GM23248 (cell line): ENCODE measurements around the gene SLC6A19. TPM values are rescaled to one million over a fixed set of nuclear protein-coding genes. Genes with fewer than 3 reads are reported as not detected.

Experiments used
- DNase-seq: peaks from one replicate; pipeline ENCODE4 v3.0.0-alpha.2; 2015
- H2AFZ ChIP-seq: fragments of 200-600 bp; sonication (generic); 2 replicates; pipeline ENCODE4 v1.6.1; 2016; ENCODE audit warnings: antibody characterized with exemption
- H3F3A ChIP-seq: fragments of 200-600 bp; sonication (generic); 2 replicates; pipeline ENCODE4 v1.6.1; 2016; ENCODE audit warnings: mild to moderate bottlenecking, antibody characterized with exemption, mixed run types; ENCODE audit not compliant: insufficient read depth
- H3K27ac ChIP-seq: fragments of 200-600 bp; sonication (generic); 2 replicates; pipeline ENCODE4 v1.5.1; 2016; ENCODE audit warnings: mild to moderate bottlenecking
- H3K27me3 ChIP-seq: fragments of 200-600 bp; sonication (generic); replicated peaks from 2 replicates; pipeline ENCODE4 v1.6.1; 2016; ENCODE audit warnings: mild to moderate bottlenecking; ENCODE audit not compliant: insufficient read depth
- H3K36me3 ChIP-seq: fragments of 200-600 bp; sonication (generic); 2 replicates; pipeline ENCODE4 v1.6.1; 2016; ENCODE audit warnings: low read depth, mild to moderate bottlenecking
- H3K4me1 ChIP-seq: fragments of 200-600 bp; sonication (generic); 2 replicates; pipeline ENCODE4 v1.6.1; 2016; ENCODE audit warnings: mild to moderate bottlenecking; ENCODE audit not compliant: insufficient read depth
- H3K4me2 ChIP-seq: fragments of 200-600 bp; sonication (generic); one replicate; pipeline ENCODE4 v1.6.1; 2016; ENCODE audit warnings: mild to moderate bottlenecking; ENCODE audit not compliant: unreplicated experiment
- H3K4me3 ChIP-seq: fragments of 200-600 bp; sonication (generic); 2 replicates; pipeline ENCODE4 v1.5.1; 2016; ENCODE audit warnings: mild to moderate bottlenecking
- H3K79me2 ChIP-seq: fragments of 200-600 bp; sonication (generic); 2 replicates; pipeline ENCODE4 v1.6.1; 2016; ENCODE audit warnings: mild to moderate bottlenecking; ENCODE audit not compliant: insufficient read depth
- H3K9ac ChIP-seq: fragments of 200-600 bp; sonication (generic); 2 replicates; pipeline ENCODE4 v1.6.1; 2016; ENCODE audit warnings: mild to moderate bottlenecking
- H3K9me2 ChIP-seq: fragments of 200-600 bp; sonication (generic); 2 replicates; pipeline ENCODE4 v1.6.1; 2016; ENCODE audit warnings: mixed run types, mild to moderate bottlenecking, moderate library complexity; ENCODE audit not compliant: insufficient read depth
- H3K9me3 ChIP-seq: fragments of 200-600 bp; sonication (generic); one replicate; pipeline ENCODE4 v1.6.1; 2017; ENCODE audit warnings: low read depth
- H4K20me1 ChIP-seq: fragments of 200-600 bp; sonication (generic); 2 replicates; pipeline ENCODE4 v1.6.0; 2016; ENCODE audit not compliant: insufficient read depth
- EZH2 ChIP-seq: fragments of 200-600 bp; sonication (generic); IDR thresholded peaks from 2 replicates; pipeline ENCODE4 v1.6.1; 2018; ENCODE audit warnings: antibody characterized with exemption, mild to moderate bottlenecking; ENCODE audit not compliant: insufficient read depth, poor library complexity, severe bottlenecking
- EZH2phosphoT487 ChIP-seq: fragments of 200-600 bp; sonication (generic); IDR thresholded peaks from 2 replicates; pipeline ENCODE4 v1.6.1; 2018; ENCODE audit warnings: antibody characterized with exemption, moderate library complexity, mild to moderate bottlenecking, low read depth; ENCODE audit not compliant: insufficient read depth
- WGBS, 2 experiments: methylation state at CpG; one replicate each; pipeline ENCODE4 v1.1.6; 2015 to 2017; ENCODE audit warnings: low lambda C conversion rate in 2 of 2, low coverage in 1 of 2; ENCODE audit errors: missing lambda C conversion rate in 2 of 2; 5-methylcytosine and 5-hydroxymethylcytosine counted together
- in situ Hi-C: fragments of 300-500 bp; cut with MboI; formaldehyde crosslinking; loops from 2 replicates; pipeline ENCODE4 v1.15.0; 2020
- polyA plus RNA-seq: library from polyadenylated mRNA; unstranded; fragments of >200 nt; fragmentation: Nextera tagmentation; extraction: Ambion mirVana; gene quantifications from 2 replicates; pipeline ENCODE4 v1.2.1, GENCODE V29; 2016
- total RNA-seq: library from RNA; depleted of rRNA; stranded (reverse); fragments of >200 nt; shearing (Covaris generic); gene quantifications from 2 replicates; pipeline ENCODE4 v1.2.3, GENCODE V29; 2014; rRNA removed

SLC6A19 gene
- total RNA-seq: not detected in 2 replicates
- polyA plus RNA-seq: not detected in 2 replicates

GRCh38 chr5:1201327-1202025, at the start of gene SLC6A19:
SLC6A19 (plus strand) TSS chr5:1201595; CDS start chr5:1201651, 56 bp downstream.
- Histone ChIP-seq H3K27ac (no peak within 1 kb of the TSS), H3K27me3 (peaks cover 30% of the 10 kb centered on the region), H3K36me3 (no peaks in the 10 kb centered on the region), H2AFZ (no peak within 1 kb of the TSS), H3K4me1 (no peaks in the 10 kb centered on the region), H3K9ac (no peak within 1 kb of the TSS), H3F3A (no peaks in the 10 kb centered on the region), H3K79me2 (no peaks in the 10 kb centered on the region), H3K9me2 (no peaks in the 10 kb centered on the region), H3K4me2 (no peak within 1 kb of the TSS), H4K20me1 (no peaks in the 10 kb centered on the region), H3K9me3 (no peaks in the 10 kb centered on the region), H3K4me3 (no peak within 1 kb of the TSS)
- 51 to 52% methylated on average over 41 to 50 of the region's 51 CpGs for WGBS, 2 experiments
- in situ Hi-C loops: no loop called here
- TF ChIP-seq EZH2: no peak
- TF ChIP-seq EZH2phosphoT487: no peak
- DNase-seq: no peak

DNA sequence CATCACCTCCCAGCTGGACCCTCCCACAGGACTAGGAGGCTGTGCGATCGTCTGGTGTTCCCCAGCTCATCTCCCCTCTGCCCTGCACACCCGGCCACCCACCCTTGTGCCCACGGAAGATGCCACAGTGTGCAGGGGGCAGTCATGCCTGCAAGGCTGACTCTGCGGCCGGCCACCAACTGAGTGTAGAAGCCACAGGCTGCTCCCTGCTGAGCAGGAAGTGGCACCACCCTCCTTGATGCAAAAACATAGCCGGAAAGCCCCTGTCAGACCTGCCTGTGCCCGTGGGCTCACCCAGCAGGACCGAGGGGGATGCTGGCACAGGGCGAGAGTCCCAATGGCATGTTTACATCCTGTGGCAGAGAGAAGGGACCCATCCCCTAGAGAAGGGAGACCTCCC, 49.2 kb upstream of the SLC6A19 start:
- TF ChIP-seq EZH2 (no peak), EZH2phosphoT487 (no peak)
- H3K4me3 ChIP-seq: no peak overlapping the region
- H2AFZ ChIP-seq: no peak overlapping the region
- no peaks in the 10 kb centered on the region for H3K9me2 ChIP-seq
- H3K79me2 ChIP-seq: no peaks in the 10 kb centered on the region
- peaks cover 18% of the 10 kb centered on the region for H3K27me3 ChIP-seq
- no peak for DNase-seq
- H3K4me2 ChIP-seq: no peak overlapping the region
- H3K36me3 ChIP-seq: no peaks in the 10 kb centered on the region
- no peak overlapping the region for H3K27ac ChIP-seq
- H3K9ac ChIP-seq: no peak overlapping the region
- H3K4me1 ChIP-seq: no peaks in the 10 kb centered on the region
- in situ Hi-C loops: loop anchor here (25.0 kb wide), 1 partner anchor 490 kb away; no protein-coding TSS in a partner anchor
- no peaks in the 10 kb centered on the region for H3F3A ChIP-seq
- H4K20me1 ChIP-seq: no peaks in the 10 kb centered on the region
- H3K9me3 ChIP-seq: no peaks in the 10 kb centered on the region
- WGBS, 2 experiments: 56 to 63% methylated on average over 10 of the region's 10 CpGs

- Histone ChIP-seq H4K20me1 (no peaks in the 10 kb centered on the region), H3K9me3 (no peaks in the 10 kb centered on the region), H3K9ac (no peak overlapping the region), H3K4me1 (no peaks in the 10 kb centered on the region), H3K27ac (no peak overlapping the region), H3K4me3 (no peak overlapping the region), H3K4me2 (no peak overlapping the region), H3K36me3 (no peaks in the 10 kb centered on the region), H2AFZ (no peak overlapping the region), H3F3A (no peaks in the 10 kb centered on the region), H3K27me3 (peaks cover 18% of the 10 kb centered on the region), H3K9me2 (no peaks in the 10 kb centered on the region), H3K79me2 (no peaks in the 10 kb centered on the region)
- 61 to 63% methylated on average over 15 of the region's 15 CpGs for WGBS, 2 experiments
- TF ChIP-seq EZH2phosphoT487 (no peak), EZH2 (no peak)
- in situ Hi-C loops: loop anchor here (25.0 kb wide), 1 partner anchor 491 kb away; no protein-coding TSS in a partner anchor
- no peak for DNase-seq
Observed at GRCh38 chr5:1152771-1153282, 48.6 kb upstream of the SLC6A19 start.

GRCh38 chr5:1153428-1153827, 48.0 kb upstream of the SLC6A19 start:
- Histone ChIP-seq H3K9me2 (no peaks in the 10 kb centered on the region), H3K4me3 (no peak overlapping the region), H3F3A (no peaks in the 10 kb centered on the region), H2AFZ (no peak overlapping the region), H3K4me1 (no peaks in the 10 kb centered on the region), H3K9me3 (no peaks in the 10 kb centered on the region), H3K36me3 (no peaks in the 10 kb centered on the region), H3K27ac (no peak overlapping the region), H3K4me2 (no peak overlapping the region), H3K27me3 (peaks cover 18% of the 10 kb centered on the region), H3K9ac (no peak overlapping the region), H3K79me2 (no peaks in the 10 kb centered on the region), H4K20me1 (no peaks in the 10 kb centered on the region)
- WGBS, 2 experiments: 67 to 68% methylated on average over 11 to 12 of the region's 12 CpGs
- no peak for DNase-seq
- TF ChIP-seq EZH2phosphoT487 (no peak), EZH2 (no peak)
- in situ Hi-C loops: loop anchor here (25.0 kb wide), 1 partner anchor 491 kb away; no protein-coding TSS in a partner anchor
